Fibroblast of skin of right biceps (primary cell): ENCODE measurements around the gene EMP3.
A peak's percentile ranks its signal among the peaks of the same experiment; 100 is the strongest.

Experiments
- DNase-seq: peaks from one replicate; pipeline ENCODE4 v3.0.0-alpha.2; 2013

The EMP3 gene

GRCh38 chr19:48318286-48318987 lies 6.9 kb upstream of the EMP3 start:
- no peak for DNase-seq

GRCh38 chr19:48319647-48320541 lies 5.5 kb upstream of the EMP3 start:
- peak; percentile 80 for DNase-seq

- peak; percentile 93 for DNase-seq
Observed at GRCh38 chr19:48321372-48321621, 4.1 kb upstream of the EMP3 start.

- DNase-seq, result peak; percentile 99
Observed at GRCh38 chr19:48321622-48322591, 3.4 kb upstream of the EMP3 start.

- DNase-seq, result peak; percentile 69
Observed at GRCh38 chr19:48329167-48329891, 4.0 kb downstream of the EMP3 start.

GRCh38 chr19:48330012-48330681 lies 4.8 kb downstream of the EMP3 start:
- peak; percentile 52 for DNase-seq

GRCh38 chr19:48332351-48332661 lies 7.0 kb downstream of the EMP3 start:
- DNase-seq, result no peak

- DNase-seq, result peak; percentile 95
Observed at GRCh38 chr19:48332662-48333466, 7.5 kb downstream of the EMP3 start.

- DNase-seq, result peak; percentile 92
Observed at GRCh38 chr19:48333467-48334384, 8.4 kb downstream of the EMP3 start.

GRCh38 chr19:48338253-48338755 lies 13.0 kb downstream of the EMP3 start:
- no peak for DNase-seq

- no peak for DNase-seq
Observed at GRCh38 chr19:48338802-48339503, 13.6 kb downstream of the EMP3 start.

GRCh38 chr19:48340995-48341394 lies 15.6 kb downstream of the EMP3 start:
- DNase-seq, result peak; percentile 39

- DNase-seq, result no peak
Observed at GRCh38 chr19:48341515-48342413, 16.4 kb downstream of the EMP3 start.

- no peak for DNase-seq
Observed at GRCh38 chr19:48342414-48342738, 17.0 kb downstream of the EMP3 start.

- no peak for DNase-seq
Observed at GRCh38 chr19:48342841-48343540, 17.6 kb downstream of the EMP3 start.

- no peak for DNase-seq
Observed at GRCh38 chr19:48344892-48345291, 19.5 kb downstream of the EMP3 start.

GRCh38 chr19:48346191-48346590 lies 20.8 kb downstream of the EMP3 start:
- no peak for DNase-seq

- no peak for DNase-seq
Observed at GRCh38 chr19:48348045-48348444, 22.7 kb downstream of the EMP3 start.
